HAP-1 (cell line): ENCODE data around the gene PATJ.
"Not testable (repeated sequence)": the region's sequence is repeated elsewhere in the genome, so short reads cannot be mapped to it uniquely, and the experiment has no call there.

ENCODE experiments used
- DNase-seq, 2 experiments: peaks; one replicate each; pipeline ENCODE4 v3.0.0-alpha.2; 2016 to 2020; ENCODE audit warnings: low spot score in 2 of 2
- H3K27me3 ChIP-seq: fragments of 250-450 bp; sonication (Bioruptor Pico); 2 replicates; pipeline ENCODE4 v1.5.1; 2020; ENCODE audit warnings: low read depth, mild to moderate bottlenecking, moderate library complexity
- H3K36me3 ChIP-seq: fragments of 250-450 bp; sonication (Bioruptor Pico); replicated peaks from 2 replicates; pipeline ENCODE4 v1.5.1; 2020; ENCODE audit warnings: mild to moderate bottlenecking
- H3K4me1 ChIP-seq: fragments of 250-450 bp; sonication (Bioruptor Pico); 2 replicates; pipeline ENCODE4 v1.5.1; 2020; ENCODE audit warnings: mild to moderate bottlenecking
- H3K4me3 ChIP-seq: fragments of 250-450 bp; sonication (Bioruptor Pico); 2 replicates; pipeline ENCODE4 v1.5.1; 2020; ENCODE audit warnings: mild to moderate bottlenecking, moderate library complexity
- H3K9me3 ChIP-seq: fragments of 250-450 bp; sonication (Bioruptor Pico); 2 replicates; pipeline ENCODE4 v1.5.1; 2020; ENCODE audit warnings: mild to moderate bottlenecking, moderate library complexity
- in situ Hi-C: fragments of 300-500 bp; cut with MboI; formaldehyde crosslinking; loops from 3 replicates; pipeline ENCODE4 v1.14.3; 2020; ENCODE audit warnings: low sequenced_read_pairs, inconsistent platforms, mixed read lengths

Gene PATJ

GRCh38 chr1:61741711-61742619 lies at the start of gene PATJ:
Gene PATJ (plus strand): TSS chr1:61742480. CDS start chr1:61762893, 20,413 bp downstream.
- peak within 1 kb of the TSS; percentile 57 for H3K4me3 ChIP-seq
- H3K9me3 ChIP-seq, result no peaks in the 10 kb centered on the region
- H3K27me3 ChIP-seq, result no peaks in the 10 kb centered on the region
- in situ Hi-C loops, result no loop called here
- peaks cover 24% of the 10 kb centered on the region for H3K4me1 ChIP-seq
- H3K36me3 ChIP-seq, result no peaks in the 10 kb centered on the region
- DNase-seq, result peak in 1 of 2 experiments; percentile 70

- Histone ChIP-seq H3K9me3 (no peaks in the 10 kb centered on the region), H3K36me3 (peaks cover 32% of the 10 kb centered on the region), H3K27me3 (no peaks in the 10 kb centered on the region), H3K4me3 (no peak overlapping the region), H3K4me1 (no peaks in the 10 kb centered on the region)
- in situ Hi-C loops, result no loop called here
- DNase-seq, result no peak
Observed at GRCh38 chr1:61699911-61700851, 42.1 kb upstream of the PATJ start.

GRCh38 chr1:61708953-61709907 lies 33.0 kb upstream of the PATJ start:
- no peak overlapping the region for H3K4me3 ChIP-seq
- DNase-seq, result no peak
- H3K36me3 ChIP-seq, result peaks cover 25% of the 10 kb centered on the region
- in situ Hi-C loops, result no loop called here
- H3K9me3 ChIP-seq, result no peaks in the 10 kb centered on the region
- H3K4me1 ChIP-seq, result no peaks in the 10 kb centered on the region
- H3K27me3 ChIP-seq, result no peaks in the 10 kb centered on the region

- Histone ChIP-seq H3K27me3 (no peaks in the 10 kb centered on the region), H3K4me1 (no peaks in the 10 kb centered on the region), H3K9me3 (no peaks in the 10 kb centered on the region), H3K4me3 (no peak overlapping the region), H3K36me3 (peaks cover 25% of the 10 kb centered on the region)
- in situ Hi-C loops, result no loop called here
- no peak for DNase-seq
Observed at GRCh38 chr1:61709908-61710289, 32.4 kb upstream of the PATJ start.

- DNase-seq, H3K9me3 ChIP-seq, in situ Hi-C loops, H3K4me3 ChIP-seq, H3K27me3 ChIP-seq, H3K4me1 ChIP-seq: not testable (repeated sequence)
- H3K36me3 ChIP-seq, result peaks cover 20% of the 10 kb centered on the region
Observed at GRCh38 chr1:61711257-61711656, 31.0 kb upstream of the PATJ start.

- Histone ChIP-seq H3K4me3 (no peak overlapping the region), H3K36me3 (peaks cover 16% of the 10 kb centered on the region)
- in situ Hi-C loops, result no loop called here
Observed at GRCh38 chr1:61711969-61712368, 30.3 kb upstream of the PATJ start.

GRCh38 chr1:61718996-61719663 lies 23.1 kb upstream of the PATJ start:
- H3K4me3 ChIP-seq, H3K27me3 ChIP-seq, DNase-seq, H3K36me3 ChIP-seq, H3K9me3 ChIP-seq, H3K4me1 ChIP-seq, in situ Hi-C loops: not testable (repeated sequence)

More at GRCh38 chr1:61711969-61712368, 30.3 kb upstream of the PATJ start:
- no peaks in the 10 kb centered on the region for H3K9me3 ChIP-seq
- H3K27me3 ChIP-seq, result no peaks in the 10 kb centered on the region
- DNase-seq, result no peak
- H3K4me1 ChIP-seq, result no peaks in the 10 kb centered on the region

- peak overlapping the region; percentile 97 for H3K4me3 ChIP-seq
Observed at GRCh38 chr1:61724506-61724812, 17.8 kb upstream of the PATJ start.

GRCh38 chr1:61724813-61725694 lies 17.2 kb upstream of the PATJ start, which contains the start of gene TM2D1:
Gene TM2D1 (minus strand): TSS chr1:61725141. CDS start chr1:61725120, 21 bp downstream.
- in situ Hi-C loops, result no loop called here
- peak; percentile 88 to 92 for DNase-seq
- Histone ChIP-seq H3K27me3 (no peaks in the 10 kb centered on the region), H3K9me3 (no peaks in the 10 kb centered on the region), H3K4me3 (peak within 1 kb of the TSS; percentile 97), H3K4me1 (peaks cover 4% of the 10 kb centered on the region; the same call in 1 of the 2 replicates), H3K36me3 (0 out of 2 replicates have a peak, but pooled peaks cover 2% of the 10 kb centered on the region)

More at GRCh38 chr1:61724506-61724812, 17.8 kb upstream of the PATJ start:
- DNase-seq, result no peak
- Histone ChIP-seq H3K36me3 (0 out of 2 replicates have a peak, but pooled peaks cover 2% of the 10 kb centered on the region), H3K4me1 (peaks cover 4% of the 10 kb centered on the region; the same call in 1 of the 2 replicates), H3K27me3 (no peaks in the 10 kb centered on the region), H3K9me3 (no peaks in the 10 kb centered on the region)
- in situ Hi-C loops, result no loop called here

- Histone ChIP-seq H3K4me3 (no peak overlapping the region), H3K36me3 (0 out of 2 replicates have a peak, but pooled peaks cover 2% of the 10 kb centered on the region), H3K27me3 (no peaks in the 10 kb centered on the region), H3K4me1 (peaks cover 12% of the 10 kb centered on the region), H3K9me3 (no peaks in the 10 kb centered on the region)
- no peak for DNase-seq
- in situ Hi-C loops, result no loop called here
Observed at GRCh38 chr1:61727544-61727943, 14.7 kb upstream of the PATJ start.

GRCh38 chr1:61730679-61731078 lies 11.6 kb upstream of the PATJ start:
- in situ Hi-C loops, H3K4me3 ChIP-seq, H3K27me3 ChIP-seq, H3K9me3 ChIP-seq, H3K36me3 ChIP-seq, DNase-seq: not testable (repeated sequence)
- H3K4me1 ChIP-seq, result peaks cover 12% of the 10 kb centered on the region

- H3K9me3 ChIP-seq, result no peaks in the 10 kb centered on the region
- in situ Hi-C loops, result no loop called here
- no peak overlapping the region for H3K4me3 ChIP-seq
- H3K36me3 ChIP-seq, result no peaks in the 10 kb centered on the region
- H3K27me3 ChIP-seq, result no peaks in the 10 kb centered on the region
- peaks cover 10% of the 10 kb centered on the region for H3K4me1 ChIP-seq
- peak in 1 of 2 experiments; percentile 18 for DNase-seq
Observed at GRCh38 chr1:61732726-61733125, 9.6 kb upstream of the PATJ start.
